Measurements from ENCODE around the gene SPOP.

- TF ChIP-seq CTCF (IDR thresholded peaks at IDR 0.05) (no peak), ZFX (IDR thresholded peaks at IDR 0.05; ENCODE audit: borderline replicate concordance) (no peak)
Observed at GRCh38 chr17:49646391-49647255, 31.3 kb downstream of the SPOP start.
